OCI-LY1 (cell line): ENCODE measurements around the gene DCX.

Experiments used
- H2AFZ ChIP-seq: fragments of 200-600 bp; sonication (generic), shearing (Covaris generic); 2 replicates; pipeline ENCODE4 v1.6.0; 2014; ENCODE audit warnings: antibody characterized with exemption, mild to moderate bottlenecking, low read length
- H3F3A ChIP-seq: fragments of 200-600 bp; sonication (generic), shearing (Covaris generic); 2 replicates; pipeline ENCODE4 v1.6.0; 2014; ENCODE audit warnings: mild to moderate bottlenecking, antibody characterized with exemption, low read length, moderate library complexity; ENCODE audit not compliant: insufficient read depth
- H3K27ac ChIP-seq: fragments of 200-600 bp; sonication (generic); 2 replicates; pipeline ENCODE4 v1.5.1; 2014; ENCODE audit warnings: low read length, mixed run types, mild to moderate bottlenecking, low read depth; ENCODE audit not compliant: poor library complexity, severe bottlenecking
- H3K27me3 ChIP-seq: fragments of 200-600 bp; sonication (generic); 2 replicates; pipeline ENCODE4 v1.6.0; 2014; ENCODE audit warnings: antibody characterized with exemption, mild to moderate bottlenecking, low read length, moderate library complexity; ENCODE audit not compliant: insufficient read depth
- H3K36me3 ChIP-seq: fragments of 200-600 bp; sonication (generic); 2 replicates; pipeline ENCODE4 v1.6.1; 2014; ENCODE audit warnings: mild to moderate bottlenecking, antibody characterized with exemption, low read length, moderate library complexity, mixed read lengths; ENCODE audit not compliant: insufficient read depth
- H3K4me1 ChIP-seq: fragments of 200-600 bp; sonication (generic); 2 replicates; pipeline ENCODE4 v1.5.1; 2014; ENCODE audit warnings: mild to moderate bottlenecking, low read length, moderate library complexity; ENCODE audit not compliant: insufficient read depth, severe bottlenecking
- H3K4me2 ChIP-seq: fragments of 200-600 bp; sonication (generic), shearing (Covaris generic); 2 replicates; pipeline ENCODE4 v1.6.1; 2014; ENCODE audit warnings: low read length
- H3K4me3 ChIP-seq: fragments of 200-600 bp; sonication (generic); 2 replicates; pipeline ENCODE4 v1.5.1; 2014; ENCODE audit warnings: low read length, low read depth, mild to moderate bottlenecking, mixed read lengths; ENCODE audit not compliant: poor library complexity, severe bottlenecking
- H3K79me2 ChIP-seq: fragments of 200-600 bp; shearing (Covaris generic); 2 replicates; pipeline ENCODE4 v1.6.1; 2016; ENCODE audit warnings: mixed run types, low read length, mixed read lengths; ENCODE audit not compliant: insufficient read depth
- H3K9ac ChIP-seq: fragments of 200-600 bp; sonication (generic), shearing (Covaris generic); 2 replicates; pipeline ENCODE4 v1.6.1; 2014; ENCODE audit warnings: mild to moderate bottlenecking, low read length, mixed read lengths
- H3K9me2 ChIP-seq: fragments of 200-600 bp; sonication (generic), shearing (Covaris generic); 2 replicates; pipeline ENCODE4 v1.6.1; 2014; ENCODE audit warnings: low read depth, mild to moderate bottlenecking, low read length, mixed read lengths
- H3K9me3 ChIP-seq: fragments of 200-600 bp; shearing (Covaris generic); 2 replicates; pipeline ENCODE4 v1.6.1; 2014; ENCODE audit warnings: low read length, mixed read lengths
- H4K20me1 ChIP-seq: fragments of 200-600 bp; sonication (generic), shearing (Covaris generic); 2 replicates; pipeline ENCODE4 v1.6.0; 2016; ENCODE audit warnings: mild to moderate bottlenecking, low read length; ENCODE audit not compliant: insufficient read depth
- CTCF ChIP-seq: fragments of 200-600 bp; sonication (generic), shearing (Covaris generic); IDR thresholded peaks from 2 replicates; pipeline ENCODE4 v1.5.1; 2017; ENCODE audit warnings: mild to moderate bottlenecking, antibody characterized with exemption, low read length, moderate library complexity, mixed read lengths
- EZH2 ChIP-seq: fragments of 200-600 bp; sonication (generic), shearing (Covaris generic); IDR thresholded peaks from 2 replicates; pipeline ENCODE4 v1.8.0; 2017; ENCODE audit warnings: borderline replicate concordance, mixed run types, mild to moderate bottlenecking, antibody characterized with exemption, low read length, moderate library complexity, mixed read lengths

Gene DCX

GRCh38 chrX:111407948-111408347 lies 4.0 kb downstream of the DCX start:
- H3F3A ChIP-seq = no peaks in the 10 kb centered on the region
- H3K36me3 ChIP-seq = no peaks in the 10 kb centered on the region
- H3K4me3 ChIP-seq = no peak overlapping the region
- no peaks in the 10 kb centered on the region for H3K27me3 ChIP-seq
- no peak overlapping the region for H3K9ac ChIP-seq
- H3K27ac ChIP-seq = no peak overlapping the region
- no peaks in the 10 kb centered on the region for H3K4me1 ChIP-seq
- no peaks in the 10 kb centered on the region for H3K9me2 ChIP-seq
- H3K4me2 ChIP-seq = no peak overlapping the region
- no peaks in the 10 kb centered on the region for H4K20me1 ChIP-seq
- H3K9me3 ChIP-seq = no peaks in the 10 kb centered on the region
- H3K79me2 ChIP-seq = no peaks in the 10 kb centered on the region
- TF ChIP-seq EZH2 (no peak), CTCF (no peak)
- no peak overlapping the region for H2AFZ ChIP-seq

- Histone ChIP-seq H3K9me2 (no peaks in the 10 kb centered on the region), H3K4me1 (no peaks in the 10 kb centered on the region), H3K27ac (no peak overlapping the region), H3K4me2 (no peak overlapping the region), H3K4me3 (no peak overlapping the region), H4K20me1 (no peaks in the 10 kb centered on the region), H3F3A (no peaks in the 10 kb centered on the region), H3K9ac (no peak overlapping the region), H3K9me3 (no peaks in the 10 kb centered on the region), H3K36me3 (no peaks in the 10 kb centered on the region), H3K79me2 (no peaks in the 10 kb centered on the region), H2AFZ (no peak overlapping the region), H3K27me3 (no peaks in the 10 kb centered on the region)
- TF ChIP-seq CTCF (no peak), EZH2 (no peak)
Observed at GRCh38 chrX:111402344-111402743, 9.6 kb downstream of the DCX start.

- H3K4me2 ChIP-seq = no peak overlapping the region
- no peaks in the 10 kb centered on the region for H4K20me1 ChIP-seq
- H3K79me2 ChIP-seq = no peaks in the 10 kb centered on the region
- H3K9me2 ChIP-seq = no peaks in the 10 kb centered on the region
- no peak overlapping the region for H3K4me3 ChIP-seq
- H3K9me3 ChIP-seq = no peaks in the 10 kb centered on the region
- no peak for TF ChIP-seq CTCF
- TF ChIP-seq EZH2 = no peak
- no peaks in the 10 kb centered on the region for H3F3A ChIP-seq
- no peak overlapping the region for H3K9ac ChIP-seq
- no peak overlapping the region for H3K27ac ChIP-seq
- no peaks in the 10 kb centered on the region for H3K4me1 ChIP-seq
- H3K36me3 ChIP-seq = no peaks in the 10 kb centered on the region
- H3K27me3 ChIP-seq = no peaks in the 10 kb centered on the region
- no peak overlapping the region for H2AFZ ChIP-seq
Observed at GRCh38 chrX:111395149-111395548, 16.8 kb downstream of the DCX start.
